ENCODE data around the gene HPCAL1. TPM values are rescaled to one million over a fixed set of nuclear protein-coding genes. Genes with fewer than 3 reads are reported as not detected.

HPCAL1 gene
- total and polyA plus RNA-seq, 8 donors, result 58.1 to 108 (median 72.1) TPM

DNA sequence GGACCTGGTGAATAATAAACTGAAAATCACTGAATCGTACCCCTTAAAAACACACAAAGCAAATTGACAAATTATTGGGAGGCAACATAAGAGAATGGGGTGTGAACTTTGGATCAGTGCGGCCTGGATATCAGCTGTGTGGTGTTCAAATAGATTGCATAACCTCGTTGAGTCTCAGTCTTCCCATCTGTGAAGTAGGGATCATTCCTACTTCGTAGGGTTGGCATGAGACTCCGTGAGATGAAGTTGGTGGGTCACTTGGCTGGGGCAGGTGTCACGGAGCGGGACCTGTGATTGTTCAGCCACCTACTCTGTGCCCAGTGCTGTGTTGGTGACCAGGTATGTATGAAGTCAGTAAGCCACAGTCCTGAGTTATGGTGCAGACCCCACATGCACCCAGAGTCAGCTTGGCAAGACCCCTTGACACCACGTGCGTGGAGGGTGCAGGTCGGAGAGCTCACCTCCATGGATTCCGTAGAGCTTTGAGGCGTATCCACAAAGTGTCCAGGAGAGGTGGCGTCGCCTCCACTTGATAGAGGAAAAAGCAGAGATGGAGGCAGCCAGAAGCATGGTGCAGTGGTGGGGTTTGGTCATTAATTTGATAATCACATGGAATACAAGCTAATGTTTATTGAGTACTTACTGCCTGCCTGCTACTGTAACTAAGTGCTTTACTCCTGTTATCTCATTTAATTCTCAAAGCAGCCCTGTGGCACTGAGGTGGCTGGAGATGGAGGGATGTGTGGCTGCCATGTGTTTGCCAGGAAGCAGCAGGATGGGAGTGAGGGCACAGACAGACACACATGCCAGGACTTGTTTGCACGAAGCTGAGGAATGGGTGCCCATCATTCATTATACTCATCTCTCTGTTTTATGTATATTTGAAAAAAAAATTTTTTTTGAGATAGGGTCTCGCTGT, 35.8 kb downstream of the HPCAL1 start:
- ATAC-seq (no peak), DNase-seq (no peak)
- Histone ChIP-seq H3K9me3 (peaks cover 0 to 8% of the 10 kb centered on the region in 2 donors), H3K27ac (no peak overlapping the region), H3K27me3 (no peaks in the 10 kb centered on the region), H3K4me3 (no peak overlapping the region), H3K4me1 (peaks cover 9 to 39% of the 10 kb centered on the region in 2 donors), H3K36me3 (no peaks in the 10 kb centered on the region)
- intact Hi-C loops (cut with DNase I), result no loop called here
- TF ChIP-seq, protein P1, sequence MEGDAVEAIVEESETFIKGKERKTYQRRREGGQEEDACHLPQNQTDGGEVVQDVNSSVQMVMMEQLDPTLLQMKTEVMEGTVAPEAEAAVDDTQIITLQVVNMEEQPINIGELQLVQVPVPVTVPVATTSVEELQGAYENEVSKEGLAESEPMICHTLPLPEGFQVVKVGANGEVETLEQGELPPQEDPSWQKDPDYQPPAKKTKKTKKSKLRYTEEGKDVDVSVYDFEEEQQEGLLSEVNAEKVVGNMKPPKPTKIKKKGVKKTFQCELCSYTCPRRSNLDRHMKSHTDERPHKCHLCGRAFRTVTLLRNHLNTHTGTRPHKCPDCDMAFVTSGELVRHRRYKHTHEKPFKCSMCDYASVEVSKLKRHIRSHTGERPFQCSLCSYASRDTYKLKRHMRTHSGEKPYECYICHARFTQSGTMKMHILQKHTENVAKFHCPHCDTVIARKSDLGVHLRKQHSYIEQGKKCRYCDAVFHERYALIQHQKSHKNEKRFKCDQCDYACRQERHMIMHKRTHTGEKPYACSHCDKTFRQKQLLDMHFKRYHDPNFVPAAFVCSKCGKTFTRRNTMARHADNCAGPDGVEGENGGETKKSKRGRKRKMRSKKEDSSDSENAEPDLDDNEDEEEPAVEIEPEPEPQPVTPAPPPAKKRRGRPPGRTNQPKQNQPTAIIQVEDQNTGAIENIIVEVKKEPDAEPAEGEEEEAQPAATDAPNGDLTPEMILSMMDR (IDR thresholded peaks at IDR 0.05), result no peak

GRCh38 chr2:10339647-10340592, 37.2 kb downstream of the HPCAL1 start:
- intact Hi-C loops (cut with DNase I), result no loop called here
- Histone ChIP-seq H3K36me3 (no peaks in the 10 kb centered on the region), H3K4me1 (peaks cover 9 to 52% of the 10 kb centered on the region in 2 donors), H3K27ac (no peak overlapping the region), H3K27me3 (no peaks in the 10 kb centered on the region), H3K4me3 (no peak overlapping the region), H3K9me3 (peaks cover 0 to 6% of the 10 kb centered on the region in 2 donors)
- TF ChIP-seq, protein P1 (IDR thresholded peaks at IDR 0.05), result no peak
- DNase-seq (no peak), ATAC-seq (no peak)

DNA sequence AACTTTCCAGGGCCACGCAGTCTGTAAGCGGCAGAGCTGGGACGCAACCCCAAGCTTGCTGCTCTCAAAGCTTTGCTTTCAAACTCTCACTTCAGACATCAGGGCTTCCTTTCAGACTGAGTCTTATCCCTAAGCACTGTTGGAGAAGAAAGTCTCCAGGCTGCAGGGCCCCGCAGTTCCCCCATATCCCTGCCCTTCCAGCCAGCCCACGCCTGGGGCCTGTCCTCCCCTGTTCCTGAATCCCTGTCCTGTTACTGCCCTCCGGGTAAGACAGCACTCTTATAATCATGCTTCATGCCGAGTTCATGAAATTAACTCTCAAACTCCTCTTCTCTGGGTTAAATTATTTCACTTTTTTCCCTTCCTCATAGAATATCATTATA, 37.9 kb downstream of the HPCAL1 start:
- Histone ChIP-seq H3K4me3 (no peak overlapping the region), H3K4me1 (peaks cover 9 to 59% of the 10 kb centered on the region in 2 donors), H3K9me3 (no peaks in the 10 kb centered on the region), H3K27me3 (no peaks in the 10 kb centered on the region), H3K27ac (no peak overlapping the region), H3K36me3 (no peaks in the 10 kb centered on the region)
- intact Hi-C loops (cut with DNase I), result no loop called here
- DNase-seq (no peak), ATAC-seq (no peak)
- TF ChIP-seq, protein P1 (IDR thresholded peaks at IDR 0.05), result no peak

GRCh38 chr2:10341193-10341592, 38.5 kb downstream of the HPCAL1 start:
- H3K4me1 ChIP-seq, result peaks cover 9 to 65% of the 10 kb centered on the region in 2 donors
- ATAC-seq (no peak), DNase-seq (peak in 1 of 4 donors; percentile 74)

More at GRCh38 chr2:10341193-10341592, 38.5 kb downstream of the HPCAL1 start:
- H3K27me3 ChIP-seq, result no peaks in the 10 kb centered on the region
- TF ChIP-seq, protein P1 (IDR thresholded peaks at IDR 0.05), result no peak
- H3K4me3 ChIP-seq, result no peak overlapping the region
- intact Hi-C loops (cut with DNase I), result no loop called here
- H3K27ac ChIP-seq, result no peak overlapping the region
- H3K36me3 ChIP-seq, result no peaks in the 10 kb centered on the region
- no peaks in the 10 kb centered on the region for H3K9me3 ChIP-seq

Measured in left lung (tissue), 10 donors.